Measurements from ENCODE around the gene SYCP2.

SYCP2 gene

GRCh38 chr20:59821201-59821600 lies 112.2 kb downstream of the SYCP2 start:
- no peak for DNase-seq (ENCODE audit: low spot score)

DNA sequence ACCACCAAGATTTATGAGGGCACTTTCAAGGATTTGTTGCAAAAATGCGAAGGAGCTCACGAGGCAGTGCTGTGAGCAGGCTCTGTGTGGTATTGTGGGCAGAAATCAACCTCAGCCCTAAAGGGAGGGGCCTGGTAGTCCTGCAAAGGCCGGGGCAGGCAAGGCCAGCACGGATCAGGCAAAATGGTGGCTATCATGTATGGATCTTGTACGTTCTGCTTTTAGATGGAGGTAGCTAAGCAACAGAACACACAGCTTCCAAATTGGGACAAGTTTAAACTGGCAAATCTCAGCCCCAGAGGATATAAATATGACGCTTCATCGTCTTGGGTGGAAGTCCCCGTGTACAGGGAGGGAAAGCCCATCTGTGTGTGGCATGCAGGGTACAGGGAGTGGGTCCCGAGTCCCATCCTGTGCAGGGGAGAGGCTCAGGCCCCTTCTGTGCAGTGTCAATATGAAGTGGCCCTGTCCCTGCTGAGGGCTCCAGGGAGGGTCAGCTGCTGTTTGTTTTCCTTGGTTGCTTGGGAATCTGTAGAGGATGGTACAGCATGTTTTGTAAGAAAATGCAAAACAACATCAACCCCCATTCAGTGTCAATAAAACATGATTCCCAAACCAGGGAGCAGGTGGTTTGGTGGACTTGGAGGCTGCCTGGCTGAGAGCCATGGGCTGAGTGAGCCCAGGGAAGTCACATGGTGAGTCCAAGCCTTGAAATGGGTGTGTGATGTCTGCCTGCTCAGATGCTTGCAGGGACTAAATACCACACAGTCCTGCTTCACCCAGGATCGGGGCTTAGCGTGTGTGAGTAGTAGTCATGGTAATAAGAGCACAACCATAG lies 113.0 kb downstream of the SYCP2 start:
- DNase-seq (ENCODE audit: low spot score), result no peak

DNA sequence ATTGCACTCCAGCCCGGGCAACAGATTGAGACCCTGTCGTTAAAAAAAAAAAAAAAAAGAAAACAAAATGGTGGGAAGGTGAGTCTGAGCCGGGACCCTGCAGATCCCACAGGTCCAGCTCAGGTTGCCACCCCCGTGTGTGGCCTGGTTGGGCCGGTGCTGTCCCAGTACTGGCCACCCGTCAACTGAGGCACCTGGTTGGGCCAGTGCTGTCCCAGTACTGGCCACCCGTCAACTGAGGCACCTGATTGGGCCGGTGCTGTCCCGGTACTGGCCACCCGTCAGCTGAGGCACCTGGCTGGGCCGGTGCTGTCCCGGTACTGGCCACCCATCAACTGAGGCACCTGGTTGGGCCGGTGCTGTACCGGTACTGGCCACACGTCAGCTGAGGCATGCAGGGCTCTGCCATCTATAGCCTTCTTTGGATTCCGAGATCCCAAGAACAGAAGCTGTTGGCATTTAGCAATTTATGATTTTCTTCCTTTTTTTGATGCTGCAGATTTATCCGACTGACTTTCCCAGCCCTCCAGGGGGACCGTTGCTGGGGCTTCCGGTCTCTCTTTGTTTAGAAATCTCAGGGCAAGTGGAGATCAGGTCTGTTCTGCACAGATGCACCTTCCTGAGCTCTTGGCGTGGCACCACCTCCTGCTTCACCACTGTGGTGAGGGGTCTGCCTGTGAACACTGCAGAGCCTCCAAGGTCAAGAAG lies 113.8 kb downstream of the SYCP2 start:
- no peak for DNase-seq (ENCODE audit: low spot score)

GRCh38 chr20:59818911-59819310 lies 114.5 kb downstream of the SYCP2 start:
- DNase-seq (ENCODE audit: low spot score), result no peak

GRCh38 chr20:59817846-59818615 lies 115.4 kb downstream of the SYCP2 start:
- DNase-seq (ENCODE audit: low spot score), result no peak

GRCh38 chr20:59817406-59817805 lies 116.0 kb downstream of the SYCP2 start:
- no peak for DNase-seq (ENCODE audit: low spot score)

DNA sequence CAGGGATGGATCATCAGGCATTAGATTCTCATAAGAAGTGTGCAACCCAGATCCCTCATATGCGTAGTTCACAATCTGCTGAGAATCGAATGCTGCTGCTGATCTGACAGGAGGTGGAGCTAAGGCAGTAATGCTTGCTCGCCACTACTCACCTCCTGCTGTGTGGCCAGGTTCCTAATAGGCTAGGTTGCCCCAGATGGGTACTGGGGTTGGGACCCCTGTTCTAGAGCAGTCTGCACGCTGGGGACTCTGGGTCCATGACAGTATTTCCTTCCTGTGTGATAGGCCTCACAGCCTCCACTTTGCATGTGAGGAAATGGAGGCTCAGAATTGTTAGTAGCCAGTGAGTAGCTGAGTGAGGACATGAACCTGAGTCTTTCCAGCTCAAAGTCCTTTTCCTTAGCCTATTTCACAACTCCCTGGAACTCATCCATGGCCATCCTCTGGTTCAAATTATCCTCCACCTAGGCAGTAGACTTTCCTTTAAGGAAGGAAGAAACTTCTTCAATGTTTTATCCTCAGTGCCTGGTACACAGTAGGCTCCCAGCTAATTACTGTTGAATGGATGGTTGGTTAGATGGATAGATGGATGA lies 117.2 kb downstream of the SYCP2 start:
- DNase-seq (ENCODE audit: low spot score), result no peak

- DNase-seq (ENCODE audit: low spot score), result no peak
Measured at GRCh38 chr20:59814840-59815340, 118.5 kb downstream of the SYCP2 start.

DNA sequence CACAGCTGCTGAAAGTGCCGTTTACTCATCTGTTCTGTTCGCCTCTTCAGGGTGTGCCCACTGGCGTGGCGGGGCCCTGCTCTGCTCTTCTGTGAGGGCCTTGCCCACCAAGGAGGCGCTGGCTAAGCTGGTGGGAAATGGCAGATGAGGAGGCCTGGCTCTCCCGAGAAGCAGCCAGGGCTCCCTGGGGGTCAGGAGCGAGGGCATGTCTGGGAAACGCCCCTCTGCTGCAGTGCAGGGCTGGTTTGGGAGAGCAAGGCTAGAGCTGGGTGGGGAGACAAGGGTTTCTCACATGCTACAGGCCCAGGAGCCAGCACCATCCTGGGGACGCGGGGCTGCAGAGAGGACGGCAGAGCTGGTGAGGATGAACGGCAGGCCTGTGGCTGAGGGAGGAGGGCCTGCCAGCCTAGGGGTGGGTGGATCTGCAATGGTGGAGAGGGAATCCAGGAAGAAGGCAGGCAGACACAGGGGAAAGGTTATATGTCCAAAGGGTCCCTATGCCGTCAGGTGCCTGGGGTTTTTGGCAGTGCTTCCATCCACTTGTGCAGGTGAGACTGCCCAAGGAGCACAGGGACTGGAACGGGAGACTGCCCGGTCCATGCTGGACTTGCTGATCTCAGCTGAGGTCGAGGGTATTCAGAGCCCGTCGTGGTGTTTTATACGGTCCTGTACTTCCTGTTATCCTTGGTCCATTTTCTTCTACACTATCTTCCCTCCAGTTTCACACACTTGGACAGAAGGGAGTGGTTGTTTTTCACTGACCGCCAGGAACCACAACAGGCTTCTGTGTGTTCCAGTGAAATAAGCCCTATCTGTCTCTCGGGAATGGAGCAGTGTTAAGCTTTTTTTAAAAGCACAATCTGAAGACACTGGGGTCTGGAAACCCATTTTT lies 119.2 kb downstream of the SYCP2 start:
- DNase-seq (ENCODE audit: low spot score), result no peak
